ENCODE data around the gene STX12.

The STX12 gene

GRCh38 chr1:27858072-27858948 is 85.3 kb downstream of the STX12 start (continued):
- no peak for TF ChIP-seq ZNF19 (tag by site-specific recombination; IDR thresholded peaks at IDR 0.05; ENCODE audit: low read depth)
- TF ChIP-seq ZNF677 (tag by site-specific recombination; IDR thresholded peaks at IDR 0.05) = no peak
- TF ChIP-seq SETDB1 (IDR thresholded peaks at IDR 0.05; ENCODE audit: insufficient read length, low read length) = no peak
- TF ChIP-seq ZNF2 (tag by site-specific recombination; IDR thresholded peaks at IDR 0.05) = peak; percentile 65; the same call in 1 of the 2 replicates
- no peak for TF ChIP-seq KLF9 (tag by site-specific recombination; IDR thresholded peaks at IDR 0.05; ENCODE audit: low read depth)
- no peak for TF ChIP-seq ZFP41 (tag by site-specific recombination; IDR thresholded peaks at IDR 0.05; ENCODE audit: borderline replicate concordance)

- Histone ChIP-seq H3K36me3 (ENCODE audit: control insufficient read depth in 2 of 2, insufficient read depth in 1 of 2, low read length in 2 of 2) (no peaks in the 10 kb centered on the region; a peak in 1 of 3 replicates), H3K4me3 (ENCODE audit: low read depth, low read length) (no peak overlapping the region), H3K4me1 (ENCODE audit: control insufficient read depth, insufficient read depth, low read length) (no peaks in the 10 kb centered on the region), H3K27ac (ENCODE audit: extremely low read depth, low read depth, low read length) (no peak overlapping the region), H3K9me3 (ENCODE audit: control insufficient read depth, insufficient read depth, low read depth, low read length) (no peaks in the 10 kb centered on the region)
- TF ChIP-seq ZNF132 (tag by site-specific recombination; IDR thresholded peaks at IDR 0.05; ENCODE audit: borderline replicate concordance) = no peak
- TF ChIP-seq ZBTB48 (tag by site-specific recombination; IDR thresholded peaks at IDR 0.05) = peak; percentile 37; the same call in 1 of the 2 replicates
- peak; percentile 43; the same call in 1 of the 2 replicates for TF ChIP-seq ZNF341 (tag by site-specific recombination; IDR thresholded peaks at IDR 0.05; ENCODE audit: low read depth)
- peak; percentile 36 for TF ChIP-seq ZIC2 (tag by site-specific recombination; IDR thresholded peaks at IDR 0.05)
- no peak for TF ChIP-seq PRDM4 (tag by site-specific recombination; IDR thresholded peaks at IDR 0.05)
- TF ChIP-seq PRDM1 (tag by site-specific recombination; IDR thresholded peaks at IDR 0.05) = no peak
- TF ChIP-seq ZNF266 (tag by site-specific recombination; IDR thresholded peaks at IDR 0.05; ENCODE audit: low read depth) = no peak
- no peak for TF ChIP-seq BCL11A (tag by site-specific recombination; IDR thresholded peaks at IDR 0.05; ENCODE audit: low read depth)
- no peak for TF ChIP-seq ZBTB11 (tag by site-specific recombination; conservative IDR thresholded peaks at IDR 0.05; ENCODE audit: low read depth)
- CTCF ChIA-PET = interaction anchor here (0.6 to 3.0 kb wide), 4 partner anchors 77 to 219 kb away, joined by 3 to 30 read pairs (median 10); no protein-coding TSS in a partner anchor
- POLR2A ChIA-PET = no interaction called here
Measured at GRCh38 chr1:27858949-27859576, 86.0 kb downstream of the STX12 start.

GRCh38 chr1:27861436-27861835 is 88.4 kb downstream of the STX12 start:
- no peaks in the 10 kb centered on the region for H3K36me3 ChIP-seq (ENCODE audit: control insufficient read depth in 2 of 2, insufficient read depth in 1 of 2, low read length in 2 of 2)
- no peak overlapping the region for H3K27ac ChIP-seq (ENCODE audit: extremely low read depth, low read depth, low read length)
- no peak overlapping the region for H3K4me3 ChIP-seq (ENCODE audit: low read depth, low read length)
- H3K4me1 ChIP-seq (ENCODE audit: control insufficient read depth, insufficient read depth, low read length) = no peaks in the 10 kb centered on the region
- ChIA-PET CTCF (no interaction called here), POLR2A (no interaction called here)
- H3K9me3 ChIP-seq (ENCODE audit: control insufficient read depth, insufficient read depth, low read depth, low read length) = no peaks in the 10 kb centered on the region
- TF ChIP-seq ZNF449 (tag by site-specific recombination; IDR thresholded peaks at IDR 0.05) (no peak), SETDB1 (IDR thresholded peaks at IDR 0.05; ENCODE audit: insufficient read length, low read length) (no peak), ZNF658 (tag by site-specific recombination; IDR thresholded peaks at IDR 0.05) (no peak), ZNF544 (tag by site-specific recombination; IDR thresholded peaks at IDR 0.05) (no peak), SCRT1 (tag by site-specific recombination; IDR thresholded peaks at IDR 0.05; ENCODE audit: borderline replicate concordance) (no peak), ZBTB44 (tag by site-specific recombination; IDR thresholded peaks at IDR 0.05) (no peak), ZNF792 (tag by site-specific recombination; IDR thresholded peaks at IDR 0.05) (no peak)

All from HEK293 (cell line).